GM12878 (cell line): ENCODE data around the gene RTN4R. TPM values are rescaled to one million over a fixed set of nuclear protein-coding genes. Genes with fewer than 3 reads are reported as not detected.
A peak's percentile ranks its signal among the peaks of the same experiment; 100 is the strongest.

Experiments used
- BACH1 ChIP-seq: fragments of 450-650 bp; IDR thresholded peaks from 2 replicates; pipeline ENCODE4 v1.6.1; 2017; ENCODE audit warnings: mild to moderate bottlenecking, borderline replicate concordance
- BHLHE40 ChIP-seq, 2 experiments: fragments of 450-650 bp in 1 of 2; IDR thresholded peaks; 2 replicates each; pipeline ENCODE4 v1.6.1; 2011 to 2017; ENCODE audit warnings: low read depth in 2 of 2, borderline replicate concordance in 1 of 2, improper control_type of control experiment in 1 of 2, low read length in 1 of 2, mild to moderate bottlenecking in 1 of 2
- CREB1 ChIP-seq: IDR thresholded peaks from 2 replicates; pipeline ENCODE4 v1.6.1; 2012; ENCODE audit warnings: low read depth, mild to moderate bottlenecking, inconsistent platforms
- CREM ChIP-seq: IDR thresholded peaks from 2 replicates; pipeline ENCODE4 v1.6.1; 2014; ENCODE audit warnings: antibody characterized with exemption, low read depth
- DPF2 ChIP-seq: fragments of 450-650 bp; IDR thresholded peaks from 2 replicates; pipeline ENCODE4 v1.6.1; 2017; ENCODE audit warnings: mild to moderate bottlenecking
- EP300 ChIP-seq, 2 experiments: fragments of 150-350 bp in 1 of 2; IDR thresholded peaks; 2 replicates each; pipeline ENCODE4 v1.6.1; 2011 to 2012; ENCODE audit warnings: low read depth in 2 of 2, low read length in 2 of 2, borderline replicate concordance in 1 of 2, improper control_type of control experiment in 1 of 2, inconsistent platforms in 1 of 2; ENCODE audit not compliant: control insufficient read depth in 1 of 2
- FOXK2 ChIP-seq: fragments of 450-650 bp; IDR thresholded peaks from 2 replicates; pipeline ENCODE4 v1.6.1; 2017; ENCODE audit warnings: mild to moderate bottlenecking, moderate library complexity
- FOXM1 ChIP-seq: IDR thresholded peaks from 2 replicates; pipeline ENCODE4 v1.6.1; 2012; ENCODE audit warnings: low read depth, mild to moderate bottlenecking, inconsistent platforms, low read length, moderate library complexity
- GATAD2B ChIP-seq: fragments of 450-650 bp; conservative IDR thresholded peaks from 2 replicates; pipeline ENCODE4 v1.6.1; 2017; ENCODE audit warnings: low read depth, mild to moderate bottlenecking, moderate library complexity
- HDAC6 ChIP-seq: fragments of 200-600 bp; sonication (generic); IDR thresholded peaks from one replicate; pipeline ENCODE4 v1.8.0; 2017; ENCODE audit warnings: antibody characterized with exemption; ENCODE audit not compliant: unreplicated experiment
- IKZF1 ChIP-seq: fragments of 450-650 bp; conservative IDR thresholded peaks from 2 replicates; pipeline ENCODE4 v1.6.1; 2017; ENCODE audit warnings: antibody characterized with exemption, mild to moderate bottlenecking
- LARP7 ChIP-seq: fragments of 450-650 bp; IDR thresholded peaks from 2 replicates; pipeline ENCODE4 v1.6.1; 2017; ENCODE audit warnings: mild to moderate bottlenecking
- NBN ChIP-seq: fragments of 450-650 bp; IDR thresholded peaks from 2 replicates; pipeline ENCODE4 v1.6.1; 2016
- NFIC ChIP-seq: IDR thresholded peaks from 2 replicates; pipeline ENCODE4 v1.6.1; 2012; ENCODE audit warnings: low read depth, mild to moderate bottlenecking, inconsistent platforms, low read length, moderate library complexity
- NFYA ChIP-seq: IDR thresholded peaks from 2 replicates; pipeline ENCODE4 v1.6.1; 2011; ENCODE audit warnings: low read depth, mild to moderate bottlenecking, low read length, improper control_type of control experiment, borderline replicate concordance
- NR2C2 ChIP-seq: IDR thresholded peaks from 2 replicates; pipeline ENCODE4 v1.6.1; 2011; ENCODE audit warnings: borderline replicate concordance, low read depth; ENCODE audit not compliant: control insufficient read depth, insufficient read length
- RAD21 ChIP-seq: IDR thresholded peaks from 2 replicates; pipeline ENCODE4 v1.6.1; 2011; ENCODE audit warnings: mild to moderate bottlenecking, low read depth, low read length, moderate library complexity; ENCODE audit not compliant: insufficient read depth
- RAD51 ChIP-seq: fragments of 450-650 bp; IDR thresholded peaks from 2 replicates; pipeline ENCODE4 v1.6.1; 2016; ENCODE audit warnings: moderate library complexity, mild to moderate bottlenecking, inconsistent platforms
- RUNX3 ChIP-seq: IDR thresholded peaks from 2 replicates; pipeline ENCODE4 v1.6.1; 2012; ENCODE audit warnings: low read length, inconsistent platforms
- SMAD1 ChIP-seq: fragments of 450-650 bp; IDR thresholded peaks from 2 replicates; pipeline ENCODE4 v1.6.1; 2018; ENCODE audit warnings: mild to moderate bottlenecking, low read depth; ENCODE audit not compliant: partially characterized antibody
- SMAD5 ChIP-seq: IDR thresholded peaks from 2 replicates; pipeline ENCODE4 v1.6.1; 2016; ENCODE audit warnings: antibody characterized with exemption, low read depth
- TBL1XR1 ChIP-seq: IDR thresholded peaks from 2 replicates; pipeline ENCODE4 v1.6.1; 2012; ENCODE audit warnings: low read depth, low read length, improper control_type of control experiment
- YBX1 ChIP-seq: fragments of 450-650 bp; IDR thresholded peaks from 2 replicates; pipeline ENCODE4 v1.6.1; 2016; ENCODE audit warnings: antibody characterized with exemption
- ZNF217 ChIP-seq: fragments of 450-650 bp; IDR thresholded peaks from 2 replicates; pipeline ENCODE4 v1.6.1; 2017; ENCODE audit warnings: antibody characterized with exemption, mild to moderate bottlenecking
- ZNF24 ChIP-seq: fragments of 450-650 bp; IDR thresholded peaks from 2 replicates; pipeline ENCODE4 v1.6.1; 2017; ENCODE audit warnings: antibody characterized with exemption, mild to moderate bottlenecking
- polyA plus RNA-seq, 11 experiments: library from polyadenylated mRNA; depleted of rRNA in 4 of 11; unstranded in 6 of 11; stranded (reverse) in 5 of 11; fragments of >200 nt; fragmentation: Nextera tagmentation in 4 of 11; fragmentation: Illumina TruSeq in 1 of 11; extraction: Ambion mirVana in 4 of 11; extraction: Trizol in 1 of 11; gene quantifications; 1 replicate in 1 of 11; 2 replicates in 10 of 11; pipeline versions ENCODE4 v1.2.1 to v1.2.3, GENCODE V29; 2011 to 2016; ENCODE audit warnings: inconsistent platforms in 2 of 11, missing spikeins in 2 of 11, low read depth in 1 of 11
- total RNA-seq, 4 experiments: library from RNA; depleted of rRNA in 3 of 4; stranded (reverse); fragments of >200 nt in 3 of 4; fragmentation: Illumina TruSeq in 1 of 4; extraction: Trizol in 1 of 4; gene quantifications; 2 replicates each; pipeline versions ENCODE4 v1.2.1 to v1.2.3, GENCODE V29; 2013 to 2021
- TF ChIP-seq, protein P1 (sequence below): fragments of 450-650 bp; IDR thresholded peaks from 2 replicates; pipeline ENCODE4 v1.6.1; 2017; ENCODE audit warnings: antibody characterized with exemption, mild to moderate bottlenecking, moderate library complexity
- TF ChIP-seq, protein P2 (sequence below): fragments of 450-650 bp; IDR thresholded peaks from 2 replicates; pipeline ENCODE4 v1.6.1; 2018; ENCODE audit warnings: mild to moderate bottlenecking, low read depth, moderate library complexity; ENCODE audit not compliant: partially characterized antibody
- TF ChIP-seq, protein P3 (sequence below): IDR thresholded peaks from 2 replicates; pipeline ENCODE4 v1.6.1; 2012; ENCODE audit warnings: low read depth, low read length, improper control_type of control experiment

Gene RTN4R
- total and polyA plus RNA-seq, 10 of the 15 experiments (the other 5 are each of a cell fraction or from before 2014, with no cell fraction given) = 0.03 to 1.0 (median 0.60) TPM; not detected in 2

DNA sequence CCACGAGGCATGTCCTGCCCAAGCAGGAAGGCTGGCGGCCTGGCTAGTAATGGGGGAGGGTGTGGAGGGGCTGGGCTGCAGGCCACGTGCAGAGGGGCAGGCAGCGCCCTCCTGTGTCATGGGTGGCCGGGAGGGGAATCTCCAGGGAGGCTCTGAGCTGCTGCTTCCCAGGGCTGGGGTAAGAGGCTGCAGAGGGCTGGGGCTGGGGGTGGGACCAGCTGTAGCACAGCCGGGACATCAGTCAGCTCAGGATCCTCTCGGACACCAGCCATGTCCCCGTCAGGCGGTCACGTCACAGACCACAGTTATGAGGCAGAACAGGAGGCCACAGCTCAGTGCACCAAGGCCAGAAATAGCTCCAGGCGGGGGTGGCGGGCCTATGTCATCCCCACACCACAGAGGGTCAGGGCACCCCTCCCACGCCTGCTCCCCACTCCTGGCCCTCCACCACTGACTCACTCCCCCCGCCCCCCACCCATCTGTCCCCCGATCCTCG is 21.1 kb downstream of the RTN4R start (continued):
- TF ChIP-seq YBX1 (no peak), SMAD5 (no peak), DPF2 (peak; percentile 45; the same call in 1 of the 2 replicates), BACH1 (no peak), BHLHE40 (IDR thresholded peaks at IDR 0.05; ENCODE audit: borderline replicate concordance in 1 of 2, low read depth in 2 of 2, low read length in 1 of 2) (peak; percentile 26 to 77; a peak in 3 of 4 replicates), CREM (peak; percentile 91), RAD51 (no peak), HDAC6 (no peak), NFIC (no peak), GATAD2B (no peak), LARP7 (no peak), EP300 (IDR thresholded peaks at IDR 0.05; ENCODE audit: borderline replicate concordance in 1 of 2, control insufficient read depth in 1 of 2, low read depth in 2 of 2, low read length in 2 of 2) (peak; percentile 19 to 57; a peak in 2 of 4 replicates), ZNF217 (no peak), IKZF1 (peak; percentile 54), CREB1 (peak; percentile 93), RAD21 (no peak), NFYA (no peak), NBN (0 out of 2 replicates have a peak, but pooled peaks have one; percentile 56), TBL1XR1 (no peak), SMAD1 (no peak), ZNF24 (no peak), NR2C2 (no peak), RUNX3 (peak; percentile 91), FOXK2 (no peak), FOXM1 (no peak)
- TF ChIP-seq, protein P1, sequence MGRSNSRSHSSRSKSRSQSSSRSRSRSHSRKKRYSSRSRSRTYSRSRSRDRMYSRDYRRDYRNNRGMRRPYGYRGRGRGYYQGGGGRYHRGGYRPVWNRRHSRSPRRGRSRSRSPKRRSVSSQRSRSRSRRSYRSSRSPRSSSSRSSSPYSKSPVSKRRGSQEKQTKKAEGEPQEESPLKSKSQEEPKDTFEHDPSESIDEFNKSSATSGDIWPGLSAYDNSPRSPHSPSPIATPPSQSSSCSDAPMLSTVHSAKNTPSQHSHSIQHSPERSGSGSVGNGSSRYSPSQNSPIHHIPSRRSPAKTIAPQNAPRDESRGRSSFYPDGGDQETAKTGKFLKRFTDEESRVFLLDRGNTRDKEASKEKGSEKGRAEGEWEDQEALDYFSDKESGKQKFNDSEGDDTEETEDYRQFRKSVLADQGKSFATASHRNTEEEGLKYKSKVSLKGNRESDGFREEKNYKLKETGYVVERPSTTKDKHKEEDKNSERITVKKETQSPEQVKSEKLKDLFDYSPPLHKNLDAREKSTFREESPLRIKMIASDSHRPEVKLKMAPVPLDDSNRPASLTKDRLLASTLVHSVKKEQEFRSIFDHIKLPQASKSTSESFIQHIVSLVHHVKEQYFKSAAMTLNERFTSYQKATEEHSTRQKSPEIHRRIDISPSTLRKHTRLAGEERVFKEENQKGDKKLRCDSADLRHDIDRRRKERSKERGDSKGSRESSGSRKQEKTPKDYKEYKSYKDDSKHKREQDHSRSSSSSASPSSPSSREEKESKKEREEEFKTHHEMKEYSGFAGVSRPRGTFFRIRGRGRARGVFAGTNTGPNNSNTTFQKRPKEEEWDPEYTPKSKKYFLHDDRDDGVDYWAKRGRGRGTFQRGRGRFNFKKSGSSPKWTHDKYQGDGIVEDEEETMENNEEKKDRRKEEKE = no peak
- TF ChIP-seq, protein P2, sequence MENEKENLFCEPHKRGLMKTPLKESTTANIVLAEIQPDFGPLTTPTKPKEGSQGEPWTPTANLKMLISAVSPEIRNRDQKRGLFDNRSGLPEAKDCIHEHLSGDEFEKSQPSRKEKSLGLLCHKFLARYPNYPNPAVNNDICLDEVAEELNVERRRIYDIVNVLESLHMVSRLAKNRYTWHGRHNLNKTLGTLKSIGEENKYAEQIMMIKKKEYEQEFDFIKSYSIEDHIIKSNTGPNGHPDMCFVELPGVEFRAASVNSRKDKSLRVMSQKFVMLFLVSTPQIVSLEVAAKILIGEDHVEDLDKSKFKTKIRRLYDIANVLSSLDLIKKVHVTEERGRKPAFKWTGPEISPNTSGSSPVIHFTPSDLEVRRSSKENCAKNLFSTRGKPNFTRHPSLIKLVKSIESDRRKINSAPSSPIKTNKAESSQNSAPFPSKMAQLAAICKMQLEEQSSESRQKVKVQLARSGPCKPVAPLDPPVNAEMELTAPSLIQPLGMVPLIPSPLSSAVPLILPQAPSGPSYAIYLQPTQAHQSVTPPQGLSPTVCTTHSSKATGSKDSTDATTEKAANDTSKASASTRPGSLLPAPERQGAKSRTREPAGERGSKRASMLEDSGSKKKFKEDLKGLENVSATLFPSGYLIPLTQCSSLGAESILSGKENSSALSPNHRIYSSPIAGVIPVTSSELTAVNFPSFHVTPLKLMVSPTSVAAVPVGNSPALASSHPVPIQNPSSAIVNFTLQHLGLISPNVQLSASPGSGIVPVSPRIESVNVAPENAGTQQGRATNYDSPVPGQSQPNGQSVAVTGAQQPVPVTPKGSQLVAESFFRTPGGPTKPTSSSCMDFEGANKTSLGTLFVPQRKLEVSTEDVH = no peak
- TF ChIP-seq, protein P3, sequence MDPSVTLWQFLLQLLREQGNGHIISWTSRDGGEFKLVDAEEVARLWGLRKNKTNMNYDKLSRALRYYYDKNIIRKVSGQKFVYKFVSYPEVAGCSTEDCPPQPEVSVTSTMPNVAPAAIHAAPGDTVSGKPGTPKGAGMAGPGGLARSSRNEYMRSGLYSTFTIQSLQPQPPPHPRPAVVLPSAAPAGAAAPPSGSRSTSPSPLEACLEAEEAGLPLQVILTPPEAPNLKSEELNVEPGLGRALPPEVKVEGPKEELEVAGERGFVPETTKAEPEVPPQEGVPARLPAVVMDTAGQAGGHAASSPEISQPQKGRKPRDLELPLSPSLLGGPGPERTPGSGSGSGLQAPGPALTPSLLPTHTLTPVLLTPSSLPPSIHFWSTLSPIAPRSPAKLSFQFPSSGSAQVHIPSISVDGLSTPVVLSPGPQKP = no peak
